HG03097 (cell line): Measurements from ENCODE around the gene CHEK1.
"Not testable (repeated sequence)": the region's sequence is repeated elsewhere in the genome, so short reads cannot be mapped to it uniquely, and the experiment has no call there.

Experiments
- ATAC-seq: cut with Tn5 transposase; IDR thresholded peaks from one replicate; pipeline ENCODE4 v1.9.1; 2021; ENCODE audit not compliant: unreplicated experiment, low FRiP score

Gene CHEK1

GRCh38 chr11:125624756-125625213 is at the start of gene CHEK1:
Gene CHEK1 (plus strand): TSS chr11:125625163. CDS start chr11:125626769, 1,606 bp downstream.
- ATAC-seq, result no peak

- ATAC-seq, result not testable (repeated sequence)
Observed at GRCh38 chr11:125577181-125577580, 47.8 kb upstream of the CHEK1 start.

GRCh38 chr11:125578783-125579182 is 46.2 kb upstream of the CHEK1 start:
- ATAC-seq, result no peak

GRCh38 chr11:125579811-125580210 is 45.2 kb upstream of the CHEK1 start:
- no peak for ATAC-seq

- ATAC-seq, result no peak
Observed at GRCh38 chr11:125583496-125583895, 41.5 kb upstream of the CHEK1 start.

GRCh38 chr11:125585487-125585886 is 39.5 kb upstream of the CHEK1 start:
- ATAC-seq, result no peak

GRCh38 chr11:125586623-125587022 is 38.3 kb upstream of the CHEK1 start:
- ATAC-seq, result no peak

- no peak for ATAC-seq
Observed at GRCh38 chr11:125587480-125587879, 37.5 kb upstream of the CHEK1 start.

GRCh38 chr11:125588505-125588904 is 36.5 kb upstream of the CHEK1 start:
- no peak for ATAC-seq

GRCh38 chr11:125591649-125592304 is 33.2 kb upstream of the CHEK1 start:
- ATAC-seq, result peak; percentile 9

- ATAC-seq, result peak; percentile 97
Observed at GRCh38 chr11:125592305-125593113, 32.5 kb upstream of the CHEK1 start, which contains the start of gene STT3A. Gene STT3A (plus strand): TSS chr11:125592852. CDS start chr11:125595916, 3,064 bp downstream.

- no peak for ATAC-seq
Observed at GRCh38 chr11:125593114-125593820, 31.7 kb upstream of the CHEK1 start.

GRCh38 chr11:125594958-125595357 is 30.0 kb upstream of the CHEK1 start:
- ATAC-seq, result no peak

GRCh38 chr11:125600663-125601062 is 24.3 kb upstream of the CHEK1 start:
- ATAC-seq, result no peak

GRCh38 chr11:125603207-125603606 is 21.8 kb upstream of the CHEK1 start:
- no peak for ATAC-seq

GRCh38 chr11:125605417-125605816 is 19.5 kb upstream of the CHEK1 start:
- ATAC-seq, result no peak

- no peak for ATAC-seq
Observed at GRCh38 chr11:125609545-125609944, 15.4 kb upstream of the CHEK1 start.

GRCh38 chr11:125618383-125618782 is 6.6 kb upstream of the CHEK1 start:
- ATAC-seq, result no peak

GRCh38 chr11:125621995-125622394 is 3.0 kb upstream of the CHEK1 start:
- ATAC-seq, result no peak

GRCh38 chr11:125623064-125623463 is 1.9 kb upstream of the CHEK1 start:
- ATAC-seq, result no peak

- peak; percentile 18 for ATAC-seq
Observed at GRCh38 chr11:125625225-125625629, 264 bp downstream of the CHEK1 start.
